Astrocyte of the cerebellum (primary cell): ENCODE measurements around the gene TEKT5.
"Not testable (repeated sequence)": the region's sequence is repeated elsewhere in the genome, so short reads cannot be mapped to it uniquely, and the experiment has no call there.

Source experiments
- DNase-seq: peaks from one replicate; pipeline ENCODE4 v3.0.0-alpha.2; 2011; ENCODE audit warnings: low read depth
- H3K4me3 ChIP-seq: 2 replicates; pipeline ENCODE4 v1.5.1; 2011; ENCODE audit warnings: mild to moderate bottlenecking, low read depth, low read length, moderate library complexity
- CTCF ChIP-seq: IDR thresholded peaks from 2 replicates; pipeline ENCODE4 v1.5.1; 2012; ENCODE audit warnings: low read length, low read depth, moderate library complexity, mild to moderate bottlenecking; ENCODE audit errors: missing control alignments
- in situ Hi-C: cut with HindIII; loops from 2 replicates; pipeline ENCODE4 v1.10.0; 2017; ENCODE audit warnings: low sequenced_read_pairs

TEKT5 gene

GRCh38 chr16:10635365-10636021, 59.2 kb downstream of the TEKT5 start:
- in situ Hi-C loops, result loop anchor here (25.0 kb wide), 1 partner anchor 98 kb away; no protein-coding TSS in a partner anchor
- no peak overlapping the region for H3K4me3 ChIP-seq
- no peak for DNase-seq
- TF ChIP-seq CTCF, result no peak

GRCh38 chr16:10633429-10633828, 61.3 kb downstream of the TEKT5 start:
- not testable (repeated sequence) for H3K4me3 ChIP-seq, DNase-seq
- in situ Hi-C loops, result loop anchor here (25.0 kb wide), 1 partner anchor 96 kb away; no protein-coding TSS in a partner anchor

- in situ Hi-C loops, result loop anchor here (25.0 kb wide), 1 partner anchor 95 kb away; no protein-coding TSS in a partner anchor
- no peak for TF ChIP-seq CTCF
- no peak for DNase-seq
- no peak overlapping the region for H3K4me3 ChIP-seq
These were observed 62.8 kb downstream of the TEKT5 start for GRCh38 chr16:10631886-10632285.

GRCh38 chr16:10629592-10629963, 65.2 kb downstream of the TEKT5 start:
- H3K4me3 ChIP-seq, result no peak overlapping the region
- TF ChIP-seq CTCF, result no peak
- DNase-seq, result no peak
- in situ Hi-C loops, result loop anchor here (25.0 kb wide), 1 partner anchor 92 kb away; no protein-coding TSS in a partner anchor

- in situ Hi-C loops, result loop anchor here (25.0 kb wide), 1 partner anchor 88 kb away; no protein-coding TSS in a partner anchor
- no peak for DNase-seq
These were observed 69.0 kb downstream of the TEKT5 start for GRCh38 chr16:10625595-10626357.

GRCh38 chr16:10624527-10624926, 70.2 kb downstream of the TEKT5 start:
- in situ Hi-C loops, result no loop called here
- TF ChIP-seq CTCF, result no peak
- H3K4me3 ChIP-seq, result no peak overlapping the region
- no peak for DNase-seq

More at GRCh38 chr16:10625595-10626357, 69.0 kb downstream of the TEKT5 start:
- no peak for TF ChIP-seq CTCF
- no peak overlapping the region for H3K4me3 ChIP-seq

- no peak for DNase-seq
- in situ Hi-C loops, result no loop called here
- H3K4me3 ChIP-seq, result no peak overlapping the region
- TF ChIP-seq CTCF, result no peak
These were observed 71.7 kb downstream of the TEKT5 start for GRCh38 chr16:10623059-10623458.
